GM19025 (cell line): ENCODE measurements around the gene PRELP.
"Not testable (repeated sequence)": the region's sequence is repeated elsewhere in the genome, so short reads cannot be mapped to it uniquely, and the experiment has no call there.

Source experiments
- ATAC-seq: cut with Tn5 transposase; IDR thresholded peaks from one replicate; pipeline ENCODE4 v1.9.1; 2021; ENCODE audit warnings: mild to moderate bottlenecking, low read depth, moderate library complexity; ENCODE audit not compliant: unreplicated experiment

The PRELP gene

DNA sequence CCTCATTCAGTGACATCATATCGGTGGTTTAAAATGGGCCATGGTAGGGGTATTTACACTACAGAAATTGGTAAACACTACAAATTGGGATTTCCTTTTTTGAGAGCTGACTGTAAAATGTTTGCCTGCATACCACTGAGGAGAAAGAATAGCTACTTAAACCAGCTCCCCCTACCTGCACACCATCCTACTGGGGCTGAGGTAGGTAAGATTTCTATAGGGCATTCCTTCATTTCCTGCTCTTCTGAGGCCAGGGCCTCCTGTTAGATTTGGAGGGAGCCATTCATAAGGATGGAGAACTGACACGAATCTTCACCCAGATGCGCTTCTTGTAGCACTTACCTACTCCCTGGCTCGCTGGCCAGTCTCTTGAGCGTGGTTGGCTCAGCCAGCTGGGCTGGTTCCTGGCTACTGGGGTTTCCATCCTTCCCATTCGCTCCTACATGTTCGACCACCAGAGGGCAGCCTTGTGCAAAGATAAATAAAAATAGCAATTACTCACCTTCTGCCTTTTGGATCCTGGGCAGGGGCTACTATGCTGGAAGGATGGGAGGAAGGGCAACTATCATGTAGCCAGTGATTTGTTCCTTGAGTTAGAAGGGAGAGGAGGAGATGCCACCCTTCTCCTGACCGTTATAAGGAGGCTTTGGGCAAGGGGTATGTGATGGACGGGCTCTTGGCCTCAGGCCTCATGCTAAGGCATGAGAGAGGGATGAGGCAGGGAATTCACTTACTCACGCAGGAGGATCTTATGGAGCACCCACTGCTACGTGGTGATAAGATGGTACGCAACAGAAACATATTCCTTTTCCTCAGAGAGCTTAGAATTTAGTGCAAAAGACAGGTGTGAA, 29.0 kb downstream of the PRELP start:
- no peak for ATAC-seq

DNA sequence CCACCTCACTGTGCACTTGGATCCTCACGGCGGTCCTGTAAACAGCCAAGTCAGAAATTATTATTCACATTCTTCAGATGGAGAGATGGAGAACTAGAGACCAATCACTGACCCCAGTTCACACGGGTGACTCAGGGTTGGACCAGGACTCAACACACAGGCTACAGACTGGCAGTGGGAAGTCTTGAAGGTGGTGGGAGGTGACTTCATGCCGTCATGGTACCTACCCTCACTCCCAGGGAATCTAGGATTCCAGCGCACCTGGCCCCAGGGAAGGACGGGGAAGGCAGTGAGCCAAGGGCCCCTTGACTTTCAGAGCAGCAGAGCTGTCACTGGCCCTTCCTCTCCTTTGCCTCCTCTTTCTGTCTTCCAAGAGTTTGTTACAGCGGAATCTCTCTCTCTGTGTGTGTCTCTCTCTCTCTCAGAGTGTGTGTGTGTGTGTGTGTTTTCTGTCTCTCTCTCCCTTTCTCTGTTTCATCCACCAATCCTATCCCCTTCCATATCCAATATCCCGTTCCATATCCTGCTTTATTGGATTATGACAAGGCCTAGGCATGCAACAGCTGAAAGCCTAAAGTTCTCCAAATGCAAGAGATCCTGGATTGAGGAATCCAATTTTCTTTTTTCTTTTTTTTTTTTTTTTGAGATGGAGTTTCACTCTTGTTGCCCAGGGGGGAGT, 30.1 kb downstream of the PRELP start:
- ATAC-seq: no peak

DNA sequence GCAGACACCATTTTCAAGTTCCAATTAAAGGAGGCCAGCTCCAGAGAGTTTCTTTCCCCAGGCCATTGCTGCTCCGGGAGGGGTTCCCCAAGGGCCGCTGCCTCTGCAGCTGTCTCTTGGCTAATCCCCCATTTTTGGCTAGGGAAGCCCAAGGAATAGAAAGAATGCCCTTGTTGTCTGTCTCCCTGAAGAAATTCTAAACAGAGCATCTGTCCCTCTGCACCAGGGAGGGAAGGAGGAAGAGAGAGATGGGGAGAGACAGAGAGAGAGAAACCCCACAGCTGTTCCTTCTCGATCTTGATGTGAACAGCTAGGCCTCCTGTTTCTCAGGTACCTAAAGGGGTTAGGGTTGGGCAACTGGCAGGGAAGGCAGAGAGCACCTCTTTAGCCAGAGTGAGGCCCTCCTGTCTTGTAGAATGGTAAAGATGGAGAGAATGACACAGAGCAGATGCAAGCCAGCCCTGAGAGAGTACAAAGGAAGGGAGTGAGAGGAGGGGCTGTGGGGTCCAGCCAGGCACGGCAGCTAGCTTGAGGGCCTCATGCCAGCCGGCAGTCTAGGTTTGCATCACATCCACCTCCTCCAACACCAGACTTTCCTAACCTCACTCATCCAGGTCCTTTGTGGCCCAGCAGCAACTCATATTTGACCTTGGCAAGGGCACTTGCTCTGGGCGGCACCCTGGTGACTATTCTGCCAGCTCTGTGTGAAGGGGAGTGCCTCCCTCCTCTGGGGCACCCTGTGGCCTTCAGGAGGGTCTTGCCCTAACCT, 31.4 kb downstream of the PRELP start:
- ATAC-seq: no peak

DNA sequence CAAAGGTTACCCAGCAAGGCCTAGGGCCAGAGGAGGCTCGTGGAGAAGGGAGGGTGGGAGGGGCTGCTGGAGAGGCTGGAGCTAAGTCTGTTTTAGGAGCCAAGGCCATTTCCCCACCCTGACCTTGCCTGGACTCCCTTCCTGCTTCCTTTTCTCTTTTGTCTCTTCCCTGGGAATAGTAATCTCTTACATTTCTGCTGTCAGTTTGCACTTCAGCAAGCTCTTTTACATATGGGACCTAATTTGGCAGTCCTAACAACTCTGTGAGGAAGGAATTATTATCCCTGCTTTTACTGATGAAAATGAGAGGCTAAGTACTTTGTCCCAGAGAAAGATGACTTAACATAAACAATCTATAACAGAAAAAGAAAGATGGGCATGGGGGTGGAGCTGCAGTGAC, 32.2 kb downstream of the PRELP start:
- ATAC-seq: no peak

DNA sequence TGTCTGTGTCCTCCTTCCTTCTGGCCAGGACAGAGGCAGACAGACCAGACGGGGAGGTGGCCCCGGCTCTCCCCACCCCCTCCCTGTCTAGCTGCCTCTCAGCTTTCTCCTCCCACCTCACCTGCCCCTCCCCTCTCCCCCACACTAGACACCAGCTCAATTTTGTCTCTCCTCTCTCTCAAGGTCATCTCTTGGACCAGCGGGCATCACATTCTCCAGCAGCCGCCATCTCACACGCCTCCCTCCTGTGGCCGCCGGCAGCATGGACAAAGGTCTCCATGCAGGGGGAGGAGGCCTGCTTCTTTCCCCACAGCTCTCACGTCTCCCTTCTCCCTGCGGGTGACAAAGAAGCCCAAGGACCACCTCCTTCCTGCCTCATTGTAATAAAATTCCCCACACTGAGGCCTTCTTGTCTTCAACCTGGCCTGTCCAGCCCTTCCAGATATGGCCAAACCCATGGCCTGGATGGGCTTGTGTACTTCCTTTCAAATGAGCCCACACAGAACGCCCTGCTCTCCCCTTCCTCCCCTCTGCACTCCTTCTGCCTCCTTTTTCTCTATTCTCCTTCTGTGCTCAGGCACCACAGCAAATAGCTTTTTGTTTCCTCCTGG, 33.0 kb downstream of the PRELP start:
- no peak for ATAC-seq

DNA sequence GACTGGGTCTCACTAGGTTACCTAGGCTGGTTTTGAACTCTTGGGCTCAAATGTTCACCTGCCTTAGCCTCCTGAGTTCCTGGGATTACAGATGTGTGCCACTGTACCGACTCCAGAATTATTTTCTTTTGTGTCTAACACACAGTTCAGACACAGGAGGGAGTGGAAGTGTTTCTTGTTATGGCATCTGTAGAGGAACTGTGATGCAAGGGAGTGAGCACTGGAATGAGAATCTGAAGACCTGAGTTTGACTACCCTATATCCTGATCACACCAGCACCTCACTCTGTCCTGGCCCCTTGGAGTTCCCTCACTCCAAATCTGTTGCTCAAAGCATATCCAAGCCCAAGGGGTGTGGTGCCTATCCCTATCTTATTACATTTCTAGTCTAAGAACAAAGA, 33.5 kb downstream of the PRELP start:
- ATAC-seq: no peak

DNA sequence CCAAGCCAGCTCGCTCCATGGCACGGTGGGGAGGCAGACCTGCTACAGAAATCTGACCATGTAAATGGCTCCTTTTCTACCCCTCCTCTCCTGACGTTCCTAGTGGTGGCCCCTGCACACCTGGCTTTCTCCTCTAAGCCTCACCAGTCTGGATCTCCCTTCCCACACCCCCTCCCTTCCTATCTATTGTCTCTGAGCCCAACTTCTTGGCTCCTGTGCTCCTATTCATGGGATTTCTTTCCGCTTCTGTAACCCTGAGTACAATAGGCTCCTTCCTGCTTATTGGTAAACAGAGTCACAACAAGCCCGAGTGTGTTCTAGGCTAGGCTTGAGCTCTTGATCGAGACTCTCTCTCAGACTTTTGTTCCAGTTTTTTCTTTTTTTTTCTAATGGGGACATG, 35.9 kb downstream of the PRELP start:
- no peak for ATAC-seq

DNA sequence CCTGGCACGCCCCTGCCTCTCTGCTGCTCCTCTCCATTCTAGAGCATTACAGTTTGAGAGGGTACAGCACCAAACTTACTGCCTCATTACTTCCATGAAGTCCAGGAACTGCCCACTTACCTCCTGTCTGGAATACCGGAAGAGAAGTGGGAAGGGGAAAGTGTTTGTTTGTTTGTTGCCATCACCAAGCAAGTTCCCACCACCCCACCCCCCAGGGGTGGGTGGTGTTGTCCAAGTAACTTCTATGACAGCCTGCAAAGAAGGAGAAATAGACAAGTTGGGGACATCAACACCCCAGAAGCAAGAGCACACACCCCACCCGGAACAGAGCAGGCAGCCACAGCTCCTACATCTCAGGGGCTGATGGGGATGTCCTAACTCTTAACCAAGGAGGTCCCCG, 36.3 kb downstream of the PRELP start:
- no peak for ATAC-seq

DNA sequence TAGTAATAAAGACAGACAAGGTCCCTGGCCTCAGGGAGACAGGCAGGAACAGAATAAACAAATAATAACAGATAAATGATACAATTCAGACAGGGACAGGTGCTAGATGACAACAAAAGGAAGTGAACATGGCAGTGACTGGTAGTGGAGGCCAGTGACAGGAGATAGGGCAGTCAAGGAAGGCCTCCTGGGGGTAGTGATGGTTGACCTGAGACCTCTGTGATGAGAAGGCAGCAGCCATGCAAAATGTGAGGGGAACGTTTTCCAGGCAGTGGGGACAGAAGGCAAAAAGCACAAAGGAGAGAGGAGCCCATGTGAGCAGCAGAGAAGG, 36.9 kb downstream of the PRELP start:
- ATAC-seq: no peak

DNA sequence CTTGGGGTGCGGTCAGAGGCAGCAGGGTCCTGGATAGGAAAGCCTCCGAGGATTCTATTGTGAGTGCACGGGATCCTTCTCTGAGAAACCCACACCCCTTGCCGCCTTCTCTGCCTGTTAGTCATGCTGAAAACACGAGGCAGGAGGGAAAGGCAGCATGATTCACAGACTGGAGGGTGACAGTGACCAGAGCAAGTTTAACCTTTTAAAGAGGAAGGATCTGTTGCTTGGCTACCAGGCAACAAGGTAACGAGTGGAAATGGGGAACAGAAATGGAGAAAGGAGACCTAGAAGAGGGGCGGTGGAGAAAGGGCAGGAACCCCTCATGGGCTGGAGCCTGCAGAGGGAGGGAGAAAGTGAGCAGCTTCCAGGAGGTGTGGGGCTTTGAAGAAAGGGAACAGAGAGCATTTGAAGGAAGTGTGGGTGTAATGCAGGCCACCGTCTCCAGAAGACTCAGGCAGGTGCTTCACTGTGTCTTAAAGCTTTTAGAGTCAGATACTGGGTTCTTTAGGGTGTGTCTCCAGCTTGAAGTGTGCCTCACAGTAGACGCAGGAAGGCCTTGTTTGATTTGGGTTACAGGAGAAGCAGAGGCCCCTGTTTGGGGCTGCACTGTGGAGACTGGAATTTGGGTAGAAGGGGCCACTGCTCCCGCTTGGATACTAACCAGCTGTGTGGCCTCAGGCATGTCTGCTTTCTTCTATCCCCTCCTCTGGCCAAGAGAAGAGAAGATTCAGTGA, 37.4 kb downstream of the PRELP start:
- no peak for ATAC-seq

DNA sequence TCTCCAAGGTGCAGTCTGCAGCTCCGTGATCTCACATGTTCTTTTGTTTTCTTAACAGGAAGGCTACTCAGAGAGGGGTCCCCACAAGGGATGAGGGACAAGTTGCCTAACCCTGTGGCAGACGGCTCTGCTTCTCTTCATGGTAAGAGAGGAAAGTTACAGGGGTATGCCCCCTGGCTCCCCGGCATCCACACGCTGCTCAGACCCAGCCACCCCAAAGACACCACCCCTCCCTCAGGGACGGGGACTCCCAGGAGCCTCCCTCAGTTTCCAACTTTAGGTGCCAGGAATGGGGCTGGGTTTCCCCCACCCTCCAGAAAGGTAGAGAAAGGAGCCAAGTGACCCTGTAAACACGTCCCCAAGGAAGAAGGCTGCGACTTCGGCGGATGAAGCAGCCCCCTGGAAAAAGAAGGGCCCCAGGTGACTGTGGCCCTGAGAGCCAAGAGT, 38.0 kb downstream of the PRELP start:
- no peak for ATAC-seq

DNA sequence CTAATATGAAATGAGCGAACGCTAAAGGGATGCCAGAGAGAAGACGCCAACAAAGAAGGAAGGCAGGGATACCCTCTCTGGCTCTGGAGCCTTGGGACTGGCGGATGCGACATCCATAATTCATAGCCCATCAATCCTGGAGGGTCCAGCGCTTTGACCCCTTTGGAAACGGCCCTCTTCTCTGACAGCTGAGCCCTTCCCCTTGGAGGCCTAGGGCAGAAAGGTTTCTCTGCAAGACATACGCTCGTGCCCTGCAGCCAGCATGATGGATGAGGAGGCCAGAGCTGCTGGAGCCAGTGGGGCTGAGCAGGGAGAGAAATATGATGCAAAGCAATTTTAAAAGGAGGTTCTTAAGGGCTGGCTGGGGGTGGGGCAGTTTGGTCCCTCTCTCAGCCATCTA, 40.6 kb downstream of the PRELP start:
- ATAC-seq: no peak

DNA sequence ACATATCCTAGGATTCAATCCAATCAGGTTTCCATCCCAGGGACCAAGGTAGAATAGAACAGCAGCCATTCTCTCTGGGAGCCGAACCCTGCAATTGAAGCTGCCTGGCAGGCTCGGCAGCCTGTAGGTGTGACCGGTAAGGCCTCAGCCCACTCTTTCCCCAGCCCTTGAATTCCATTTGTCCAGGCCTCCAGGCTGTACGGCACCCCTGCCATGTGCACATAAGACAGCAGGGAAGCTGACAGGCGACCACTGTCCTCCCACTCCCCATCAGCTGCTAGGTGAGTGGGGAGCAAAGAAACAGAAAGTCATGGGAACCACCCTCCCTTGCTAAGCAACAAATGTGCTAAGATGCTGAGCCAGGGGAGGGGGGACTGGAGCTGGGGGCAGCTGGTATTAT, 41.3 kb downstream of the PRELP start:
- ATAC-seq: no peak

DNA sequence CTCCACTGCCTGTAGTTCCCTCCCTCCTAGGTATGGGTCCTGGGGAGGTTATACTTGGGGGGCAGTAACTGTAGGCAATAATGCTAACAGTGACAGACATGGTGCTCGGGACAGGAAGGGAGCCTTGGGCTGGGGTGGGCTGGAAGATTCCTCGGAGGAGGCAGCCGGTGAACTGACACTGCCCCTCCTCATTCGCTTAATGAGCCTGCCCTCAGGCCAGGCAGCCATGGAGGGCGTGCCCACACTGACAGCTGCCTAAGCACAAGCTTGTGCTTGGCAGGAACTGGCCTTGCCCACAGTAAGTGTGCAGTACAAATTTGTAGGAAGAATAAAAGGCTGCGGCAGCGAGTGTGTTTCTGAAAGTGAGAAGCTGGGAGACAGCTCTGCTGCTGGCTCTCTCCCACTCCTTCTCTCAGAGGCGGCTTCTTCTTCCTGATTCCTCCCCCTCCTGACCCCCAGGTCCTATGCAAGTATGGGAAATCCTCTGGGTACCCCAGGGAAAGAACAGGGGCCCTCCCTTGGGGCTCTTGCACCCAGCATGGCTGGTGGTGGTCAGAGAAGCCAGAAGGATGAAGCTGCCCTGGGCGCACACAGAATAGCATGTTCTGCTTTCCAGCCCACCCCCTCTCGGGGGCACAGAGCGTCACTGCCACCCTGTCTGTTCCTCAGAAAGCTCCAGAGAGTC, 42.0 kb downstream of the PRELP start:
- ATAC-seq: no peak

DNA sequence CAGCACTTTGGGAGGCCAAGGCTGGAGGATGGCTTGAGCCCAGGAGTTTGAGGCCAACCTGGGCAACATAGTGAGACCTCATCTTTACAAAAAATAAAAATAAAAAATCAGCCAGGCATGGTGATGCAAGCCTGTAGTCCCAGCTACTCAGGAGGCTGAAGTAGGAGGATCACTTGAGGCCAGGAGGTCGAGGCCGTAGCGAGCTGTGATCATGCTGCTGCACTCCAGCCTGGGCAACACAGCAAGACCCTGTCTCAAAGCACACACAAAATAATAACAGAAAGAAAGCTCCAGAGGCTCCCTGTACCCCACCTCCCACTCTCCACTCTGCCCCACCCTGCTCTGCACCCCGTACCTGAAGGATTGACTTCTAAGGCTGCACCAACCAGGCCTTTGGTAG, 42.5 kb downstream of the PRELP start:
- not testable (repeated sequence) for ATAC-seq

DNA sequence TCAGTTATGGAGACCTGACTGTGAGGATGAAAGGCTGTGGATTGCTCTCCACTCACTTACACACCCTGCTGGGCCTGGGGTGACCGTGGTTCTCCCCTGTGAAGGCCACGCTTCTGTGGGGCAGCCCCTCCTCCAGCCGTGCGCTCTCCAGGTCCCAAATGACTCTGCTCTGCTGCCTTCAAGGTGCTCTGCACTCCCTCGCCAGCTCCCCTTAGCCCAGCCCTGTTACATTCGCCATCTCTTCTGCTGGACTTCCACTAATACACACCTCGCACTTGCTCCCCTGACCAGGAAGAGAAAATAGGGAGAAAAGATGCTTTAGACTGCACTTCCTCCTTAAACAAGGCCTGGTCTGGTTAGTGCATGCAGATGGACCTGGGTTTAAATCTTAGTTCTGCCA, 42.9 kb downstream of the PRELP start:
- no peak for ATAC-seq

DNA sequence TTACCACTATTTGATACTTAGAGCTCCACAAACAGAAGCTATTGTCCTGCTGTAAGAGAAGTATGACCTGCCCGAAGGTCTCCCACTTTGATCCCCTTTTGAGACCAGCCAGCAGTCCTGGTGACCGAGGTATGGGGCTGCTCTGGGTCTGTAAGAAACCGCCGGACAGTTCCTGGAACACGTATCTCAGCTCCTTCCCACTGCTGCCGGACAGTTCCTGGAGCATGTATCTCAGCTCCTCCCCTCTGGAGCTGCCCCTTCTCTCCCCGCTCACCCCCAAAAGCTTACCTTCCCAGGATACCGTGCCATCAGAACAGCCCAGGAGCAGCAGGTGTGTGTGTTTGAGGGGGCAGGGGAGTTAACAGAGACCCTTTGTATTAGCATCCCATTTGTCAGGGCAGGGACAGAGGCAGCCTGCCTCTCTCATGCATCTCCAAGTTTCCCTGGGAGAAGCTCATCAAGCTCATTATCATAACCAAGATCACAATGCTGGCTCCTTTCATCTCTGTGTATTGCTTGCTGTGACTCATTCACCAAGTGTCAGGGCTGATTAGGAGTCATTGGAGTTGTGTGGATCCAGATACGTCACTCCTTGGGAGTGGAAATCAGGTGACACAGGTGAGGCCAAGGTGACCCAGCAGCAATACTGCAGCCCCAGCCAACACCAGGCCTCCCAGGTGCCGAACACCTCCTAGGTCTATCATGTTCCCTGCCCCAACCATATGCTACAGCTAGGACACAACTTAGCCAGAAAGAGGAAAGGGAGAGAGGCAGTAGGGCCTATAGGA, 43.6 kb downstream of the PRELP start:
- ATAC-seq: no peak

DNA sequence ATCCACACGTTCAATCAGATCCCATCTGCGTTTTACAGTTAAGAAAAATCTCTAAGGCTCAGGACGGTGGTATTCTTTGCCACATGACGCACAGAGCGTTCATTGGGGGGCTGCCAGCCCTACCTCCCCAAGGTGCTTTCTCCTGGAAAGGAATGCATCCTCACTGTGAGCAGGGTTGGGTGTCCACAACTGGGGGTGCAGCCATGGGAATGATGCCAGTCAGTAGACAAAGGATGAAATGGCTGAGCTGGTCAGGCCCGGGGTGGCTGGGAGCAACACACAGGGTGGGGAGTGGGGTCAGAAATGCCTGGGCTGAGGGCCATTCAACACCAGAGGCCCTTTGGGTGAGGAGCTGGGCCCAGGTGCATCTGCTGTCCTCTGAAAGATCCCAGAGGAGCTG, 44.3 kb downstream of the PRELP start:
- ATAC-seq: no peak

DNA sequence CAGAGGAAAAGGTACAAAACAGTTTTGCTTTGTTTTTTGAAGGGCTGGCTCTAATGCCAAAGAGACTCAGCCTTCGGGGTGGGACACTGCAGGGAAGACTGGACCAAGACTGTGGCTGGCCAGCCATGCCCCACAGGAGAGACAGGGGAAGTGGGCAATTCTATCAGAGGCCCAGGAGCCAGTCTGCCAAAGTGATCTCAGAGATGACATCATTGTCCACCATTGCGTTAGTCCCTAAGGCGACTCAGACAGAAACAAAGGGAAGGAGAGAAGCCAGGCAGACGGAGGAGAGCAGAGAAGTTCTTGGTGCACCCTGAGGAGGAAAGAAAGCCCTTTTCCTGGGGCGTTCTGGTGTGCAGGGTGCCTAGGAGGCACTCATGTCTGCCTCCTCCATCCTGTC, 44.7 kb downstream of the PRELP start:
- no peak for ATAC-seq
